ENCODE results near the gene CCDC137.

CCDC137 gene

GRCh38 chr17:81717049-81717765 is 50.7 kb downstream of the CCDC137 start:
- TF ChIP-seq ZNF274 (IDR thresholded peaks at IDR 0.05; ENCODE audit: low read depth, low read length): no peak
- no peak overlapping the region for H3K4me3 ChIP-seq (ENCODE audit: low read length)

DNA sequence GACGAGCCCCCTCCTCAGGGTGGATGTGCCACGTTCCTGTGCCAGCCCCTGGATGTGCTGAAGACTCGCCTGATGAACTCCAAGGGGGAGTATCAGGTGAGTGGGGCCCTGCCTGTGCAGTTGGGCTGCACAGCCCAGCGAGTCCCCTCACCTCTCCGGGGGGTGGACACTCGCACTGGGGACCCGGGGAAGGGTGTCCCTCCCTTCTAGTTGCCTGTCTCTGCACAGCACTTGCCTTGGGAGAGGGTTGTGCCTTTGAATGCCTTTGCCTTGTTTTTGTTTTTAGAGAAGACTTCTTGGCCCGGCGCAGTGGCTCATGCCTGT is 51.2 kb downstream of the CCDC137 start:
- TF ChIP-seq ZNF274 (IDR thresholded peaks at IDR 0.05; ENCODE audit: low read depth, low read length): no peak
- no peak overlapping the region for H3K4me3 ChIP-seq (ENCODE audit: low read length)

- no peak for TF ChIP-seq ZNF274 (IDR thresholded peaks at IDR 0.05; ENCODE audit: low read depth, low read length)
- H3K4me3 ChIP-seq (ENCODE audit: low read length): no peak overlapping the region
Observed at GRCh38 chr17:81719410-81720266, 53.1 kb downstream of the CCDC137 start.

GRCh38 chr17:81720267-81721071 is 53.9 kb downstream of the CCDC137 start:
- TF ChIP-seq ZNF274 (IDR thresholded peaks at IDR 0.05; ENCODE audit: low read depth, low read length): no peak
- no peak overlapping the region for H3K4me3 ChIP-seq (ENCODE audit: low read length)

DNA sequence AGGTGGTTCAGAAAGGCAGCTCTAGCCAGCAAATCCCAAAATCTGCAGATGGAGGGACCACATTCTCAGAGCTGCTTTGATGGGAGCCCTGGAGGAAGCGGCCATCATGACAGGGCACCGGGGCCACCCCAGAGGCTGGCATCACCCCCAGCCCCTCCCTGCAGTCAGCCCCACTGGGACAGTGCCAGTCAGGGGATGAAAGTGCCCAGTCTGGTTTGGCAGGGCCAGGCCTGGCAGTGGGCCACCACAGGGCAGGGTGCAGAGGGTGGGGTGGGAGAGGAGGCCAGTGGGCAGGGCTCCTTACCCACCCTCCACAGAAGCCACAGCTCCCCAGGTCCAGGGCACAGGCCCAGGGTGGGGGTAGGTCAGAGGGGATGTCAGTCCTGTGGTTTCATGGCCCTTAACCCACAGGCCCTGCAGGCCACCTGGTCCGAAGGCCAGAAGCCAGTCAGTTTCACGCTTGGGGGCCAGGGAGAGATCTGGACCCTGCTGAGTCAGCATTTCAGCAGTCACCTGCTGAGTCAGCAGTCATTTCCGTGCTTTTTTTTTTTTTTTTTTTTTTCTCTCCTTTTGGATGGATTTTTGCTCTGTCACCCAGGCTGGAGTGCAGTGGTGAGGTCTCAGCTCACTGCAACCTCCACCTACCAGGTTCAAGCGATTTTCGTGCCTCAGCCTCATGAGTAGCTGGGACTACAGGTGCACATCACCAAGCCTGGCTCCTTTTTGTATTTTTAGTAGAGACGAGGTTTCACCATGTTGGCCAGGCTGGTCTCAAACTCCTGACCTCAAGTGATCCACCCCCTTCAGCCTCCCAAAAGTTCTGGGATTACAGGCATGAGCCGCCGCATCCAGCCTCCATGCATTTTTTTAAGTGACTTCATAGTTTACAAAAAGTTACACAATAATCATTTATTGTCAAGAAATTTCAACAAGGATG is 55.9 kb downstream of the CCDC137 start:
- no peak overlapping the region for H3K4me3 ChIP-seq (ENCODE audit: low read length)
- TF ChIP-seq ZNF274 (IDR thresholded peaks at IDR 0.05; ENCODE audit: low read depth, low read length): no peak

Measured in GM08714 (cell line).